ENCODE results near the gene AOC3.
"Not testable (repeated sequence)": the region's sequence is repeated elsewhere in the genome, so short reads cannot be mapped to it uniquely, and the experiment has no call there.

AOC3 gene

GRCh38 chr17:42866216-42866615, 15.2 kb downstream of the AOC3 start:
- no peak for DNase-seq (ENCODE audit: low read depth in 3 of 3, low spot score in 1 of 3)

DNA sequence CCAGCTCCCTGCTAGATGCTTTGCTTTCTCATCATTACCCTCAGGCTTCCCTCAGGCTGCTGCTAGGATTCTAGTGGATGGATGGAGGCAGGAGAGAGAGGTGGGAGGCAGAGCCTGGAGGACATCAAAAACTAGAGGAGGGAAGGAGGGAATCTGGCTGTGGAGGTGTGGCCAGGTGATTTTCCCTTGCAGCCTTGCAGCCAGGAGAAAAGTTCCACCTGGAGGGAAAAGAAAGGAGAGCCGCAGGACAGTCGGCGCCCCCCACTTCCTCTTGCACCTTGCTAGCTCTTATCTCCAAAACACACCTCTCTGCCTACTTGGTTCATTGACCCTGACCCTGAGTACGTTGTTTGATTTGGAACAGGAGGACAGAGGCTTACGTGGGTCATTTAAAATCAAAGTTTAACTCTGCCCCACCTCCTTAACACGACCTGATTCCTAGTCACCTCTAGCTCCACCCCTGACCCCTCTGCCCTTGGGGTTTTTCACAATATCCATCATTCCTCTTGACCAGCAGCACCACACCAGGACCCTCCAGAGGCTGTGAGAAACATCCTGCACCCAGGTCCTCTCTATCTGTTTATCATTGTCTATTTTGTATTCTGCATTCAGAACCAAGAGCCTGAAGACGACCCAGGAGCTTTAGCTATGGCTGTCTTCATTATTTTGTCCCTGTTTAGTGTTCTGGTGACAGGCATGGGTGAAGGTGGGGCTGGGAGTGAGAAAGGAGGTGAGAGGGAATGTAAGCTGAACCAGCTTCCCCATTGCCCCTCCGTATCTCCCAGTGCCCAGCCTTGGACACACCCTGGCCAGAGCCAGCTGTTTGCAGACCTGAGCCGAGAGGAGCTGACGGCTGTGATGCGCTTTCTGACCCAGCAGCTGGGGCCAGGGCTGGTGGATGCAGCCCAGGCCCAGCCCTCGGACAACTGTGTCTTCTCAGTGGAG, 15.9 kb downstream of the AOC3 start:
- DNase-seq (ENCODE audit: low read depth in 3 of 3, low spot score in 1 of 3), result no peak

DNA sequence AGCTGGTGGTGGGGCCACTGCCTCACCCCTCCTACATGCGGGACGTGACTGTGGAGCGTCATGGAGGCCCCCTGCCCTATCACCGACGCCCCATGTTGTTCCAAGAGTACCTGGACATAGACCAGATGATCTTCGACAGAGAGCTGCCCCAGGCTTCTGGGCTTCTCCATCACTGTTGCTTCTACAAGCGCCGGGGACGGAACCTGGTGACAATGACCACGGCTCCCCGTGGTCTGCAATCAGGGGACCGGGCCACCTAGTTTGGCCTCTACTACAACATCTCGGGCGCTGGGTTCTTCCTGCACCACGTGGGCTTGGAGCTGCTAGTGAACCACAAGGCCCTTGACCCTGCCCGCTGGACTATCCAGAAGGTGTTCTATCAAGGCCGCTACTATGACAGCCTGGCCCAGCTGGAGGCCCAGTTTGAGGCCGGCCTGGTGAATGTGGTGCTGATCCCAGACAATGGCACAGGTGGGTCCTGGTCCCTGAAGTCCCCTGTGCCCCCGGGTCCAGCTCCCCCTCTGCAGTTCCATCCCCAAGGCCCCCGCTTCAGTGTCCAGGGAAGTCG, 16.8 kb downstream of the AOC3 start:
- DNase-seq (ENCODE audit: low read depth in 3 of 3, low spot score in 1 of 3), result not testable (repeated sequence)

DNA sequence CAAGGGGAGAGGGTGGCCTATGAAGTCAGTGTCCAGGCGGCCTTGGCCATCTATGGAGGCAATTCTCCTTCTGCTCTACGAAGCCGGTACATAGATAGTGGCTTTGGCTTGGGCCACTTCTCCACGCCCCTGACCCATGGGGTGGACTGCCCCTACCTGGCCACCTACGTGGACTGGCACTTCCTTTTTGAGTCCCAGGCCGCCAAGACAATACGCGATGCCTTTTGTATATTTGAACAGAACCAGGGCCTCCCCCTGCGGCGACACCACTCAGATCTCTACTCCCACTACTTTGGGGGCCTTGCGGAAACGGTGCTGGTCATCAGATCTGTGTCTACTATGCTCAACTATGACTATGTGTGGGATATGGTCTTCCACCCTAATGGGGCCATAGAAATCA, 17.3 kb downstream of the AOC3 start:
- no peak for DNase-seq (ENCODE audit: low read depth in 3 of 3, low spot score in 1 of 3)

DNA sequence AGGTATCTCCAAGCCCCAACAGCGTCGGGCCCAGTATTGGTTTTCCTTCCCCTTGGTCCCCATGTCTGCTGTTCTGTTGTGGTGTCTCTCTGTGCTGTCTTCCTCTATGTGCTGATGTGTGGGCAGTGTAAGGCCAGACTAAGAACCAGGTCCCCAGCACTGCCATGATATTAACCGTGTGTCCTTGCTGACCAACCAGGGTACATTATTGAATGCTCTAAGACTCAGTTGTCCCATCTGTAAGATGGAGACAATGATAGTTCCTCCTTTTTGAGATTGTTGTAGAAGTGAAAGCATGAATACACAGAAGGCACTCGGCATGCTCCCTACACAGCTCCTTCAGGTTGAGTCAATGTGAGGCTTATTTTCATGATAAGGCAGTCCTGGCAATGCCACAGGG, 20.6 kb downstream of the AOC3 start:
- no peak for DNase-seq (ENCODE audit: low read depth in 3 of 3, low spot score in 1 of 3)

DNA sequence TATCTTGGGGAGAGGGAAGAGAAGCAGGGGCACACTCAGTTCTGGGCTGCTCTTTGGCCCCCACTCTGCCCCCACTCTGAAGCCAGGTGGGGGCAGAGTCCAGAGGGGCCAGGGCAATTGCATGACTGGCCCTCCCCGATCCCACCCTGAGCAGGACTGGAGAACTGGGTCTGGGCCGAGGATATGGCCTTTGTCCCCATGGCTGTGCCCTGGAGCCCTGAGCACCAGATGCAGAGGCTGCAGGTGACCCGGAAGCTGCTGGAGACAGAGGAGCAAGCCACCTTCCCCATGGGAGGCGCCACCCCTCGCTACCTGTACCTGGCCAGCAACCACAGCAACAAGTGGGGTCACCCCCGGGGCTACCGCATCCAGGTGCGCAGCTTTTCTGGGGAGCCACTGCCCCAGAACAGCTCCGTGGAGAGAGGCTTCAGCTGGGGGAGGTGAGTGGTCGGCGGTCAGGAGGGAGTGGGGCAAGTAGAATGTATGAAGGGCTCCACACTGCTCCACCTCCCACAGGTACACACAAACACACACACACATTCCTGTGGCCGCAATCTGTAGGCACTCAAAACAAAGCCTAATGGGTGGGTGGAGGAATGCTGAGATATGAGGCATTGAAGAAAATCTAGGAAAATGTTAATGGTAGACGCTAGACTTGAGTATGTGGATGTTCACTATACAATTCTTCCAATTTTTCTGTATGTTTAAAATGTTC, 21.4 kb downstream of the AOC3 start:
- no peak for DNase-seq (ENCODE audit: low read depth in 3 of 3, low spot score in 1 of 3)

DNA sequence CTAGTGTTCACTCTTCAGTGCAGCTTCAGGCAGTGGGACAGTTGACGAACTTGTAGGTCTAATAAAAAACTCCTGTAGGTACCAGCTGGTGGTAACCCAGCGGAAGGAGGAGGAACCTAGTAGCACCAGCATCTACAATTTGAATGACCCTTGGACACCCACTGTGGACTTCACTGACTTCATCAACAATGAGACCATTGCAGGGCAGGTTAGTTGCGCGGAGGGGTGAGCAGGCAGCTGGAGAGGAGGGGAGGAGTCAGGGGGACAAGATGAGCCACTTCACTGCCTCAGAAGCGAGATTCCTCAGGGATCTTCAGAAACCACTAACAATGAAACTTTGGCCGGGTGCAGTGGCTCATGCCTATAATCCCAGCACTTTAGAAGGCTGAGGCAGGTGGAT, 22.3 kb downstream of the AOC3 start:
- no peak for DNase-seq (ENCODE audit: low read depth in 3 of 3, low spot score in 1 of 3)

- DNase-seq (ENCODE audit: low read depth in 3 of 3, low spot score in 1 of 3), result not testable (repeated sequence)
Measured at GRCh38 chr17:42873932-42874695, 23.1 kb downstream of the AOC3 start.

DNA sequence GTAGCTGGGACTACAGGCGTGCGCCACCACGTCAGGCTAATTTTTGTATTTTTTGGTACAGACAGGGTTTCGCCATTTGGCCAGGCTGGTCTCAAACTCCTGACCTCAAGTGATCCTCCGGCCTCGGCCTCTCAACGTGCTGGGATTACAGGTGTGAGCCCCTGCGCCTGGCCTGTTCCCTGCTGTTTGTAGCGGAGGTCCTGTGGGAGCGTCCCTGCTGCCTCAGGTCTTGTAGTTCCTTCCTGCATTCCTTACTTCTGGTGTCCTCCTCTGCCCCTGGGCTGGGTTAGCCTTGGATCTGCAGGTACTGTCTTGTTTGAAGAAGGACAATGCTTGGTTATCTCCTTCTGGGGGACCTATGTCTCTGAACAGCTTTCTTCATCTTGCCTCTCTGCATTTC, 26.0 kb downstream of the AOC3 start:
- DNase-seq (ENCODE audit: low read depth in 3 of 3, low spot score in 1 of 3), result no peak

DNA sequence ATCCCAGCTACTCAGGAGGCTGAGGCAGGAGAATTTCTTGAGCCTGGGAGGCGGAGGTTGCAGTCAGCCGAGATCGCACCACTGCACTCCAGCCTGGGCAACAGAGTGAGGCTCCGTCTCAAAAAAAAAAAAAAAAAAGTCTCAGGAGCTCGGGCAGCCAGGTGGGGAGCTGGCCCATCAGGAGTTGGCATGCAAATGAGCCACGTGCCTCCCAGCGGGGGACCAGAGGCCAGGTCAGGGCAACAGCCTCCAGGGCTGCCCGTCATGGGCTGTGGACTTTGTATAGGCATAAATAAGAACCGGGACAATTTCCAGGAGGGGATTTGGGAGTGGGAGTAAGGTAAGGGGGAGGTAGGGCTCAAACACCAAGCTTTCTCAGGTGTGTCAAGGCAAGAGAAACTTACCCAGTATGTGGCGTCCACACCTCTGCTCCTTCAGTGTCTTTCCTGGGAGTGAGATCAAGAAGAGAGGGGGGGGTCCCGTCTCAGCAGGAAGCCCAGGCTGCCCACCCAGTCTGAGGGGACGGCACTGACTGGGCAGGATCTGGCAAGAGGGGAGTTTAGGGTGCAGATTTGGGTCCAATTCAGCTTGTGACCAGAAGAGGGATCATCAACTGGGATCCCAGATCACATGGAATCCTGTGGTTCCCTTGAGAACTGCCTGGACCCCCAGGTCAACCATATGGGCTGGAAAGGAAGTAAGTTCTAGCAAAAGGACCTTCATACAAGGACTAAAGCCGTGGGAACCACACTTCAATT, 27.3 kb downstream of the AOC3 start:
- no peak for DNase-seq (ENCODE audit: low read depth in 3 of 3, low spot score in 1 of 3)

- no peak for DNase-seq (ENCODE audit: low read depth in 3 of 3, low spot score in 1 of 3)
Measured at GRCh38 chr17:42878924-42879595, 28.1 kb downstream of the AOC3 start.

- DNase-seq (ENCODE audit: low read depth in 3 of 3, low spot score in 1 of 3), result no peak
Measured at GRCh38 chr17:42879596-42879985, 28.6 kb downstream of the AOC3 start.

DNA sequence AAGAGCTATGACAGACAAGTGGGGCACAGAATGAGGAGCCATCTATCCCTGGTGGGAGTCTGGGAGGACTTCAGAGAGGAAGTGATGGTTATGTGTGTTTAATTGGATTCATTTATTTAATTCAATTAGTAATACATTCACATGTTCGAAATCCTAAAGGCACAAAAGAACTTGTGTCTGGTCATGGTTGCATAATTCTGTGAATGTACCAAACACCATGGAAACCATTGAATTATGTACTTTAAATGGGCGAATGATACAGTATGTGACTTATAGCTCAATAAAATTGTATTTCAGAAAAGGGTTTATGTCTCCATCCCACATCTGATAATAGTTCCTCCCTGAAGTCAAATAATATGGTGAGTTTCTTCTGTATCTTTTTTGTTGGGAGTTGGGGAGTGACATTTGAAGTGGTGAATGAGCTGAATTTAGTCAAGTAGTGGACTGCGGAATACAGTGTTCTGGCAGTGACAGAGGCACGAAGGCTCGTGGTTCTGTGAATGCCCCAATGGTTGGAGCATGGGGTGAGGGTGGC, 29.8 kb downstream of the AOC3 start:
- DNase-seq (ENCODE audit: low read depth in 3 of 3, low spot score in 1 of 3), result no peak

DNA sequence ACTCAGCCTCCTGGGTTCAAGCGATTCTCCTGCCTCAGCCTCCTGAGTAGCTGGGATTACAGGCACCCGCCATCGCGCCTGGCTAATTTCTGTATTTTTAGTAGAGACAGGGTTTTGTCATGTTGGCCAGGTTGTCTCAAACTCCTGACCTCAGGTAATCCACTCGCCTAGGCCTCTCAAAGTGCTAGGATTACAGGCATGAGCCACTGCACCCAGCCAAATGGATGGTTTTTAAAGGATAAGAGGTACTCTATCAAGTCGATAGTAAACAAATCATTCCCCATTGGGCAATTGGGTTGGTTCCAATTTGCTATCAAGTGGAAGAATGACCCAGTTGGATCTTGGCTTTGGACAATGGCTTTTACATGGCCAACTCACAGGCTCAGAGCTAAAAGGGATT, 30.7 kb downstream of the AOC3 start:
- not testable (repeated sequence) for DNase-seq (ENCODE audit: low read depth in 3 of 3, low spot score in 1 of 3)

- no peak for DNase-seq (ENCODE audit: low read depth in 3 of 3, low spot score in 1 of 3)
Measured at GRCh38 chr17:42882166-42882565, 31.2 kb downstream of the AOC3 start.

DNA sequence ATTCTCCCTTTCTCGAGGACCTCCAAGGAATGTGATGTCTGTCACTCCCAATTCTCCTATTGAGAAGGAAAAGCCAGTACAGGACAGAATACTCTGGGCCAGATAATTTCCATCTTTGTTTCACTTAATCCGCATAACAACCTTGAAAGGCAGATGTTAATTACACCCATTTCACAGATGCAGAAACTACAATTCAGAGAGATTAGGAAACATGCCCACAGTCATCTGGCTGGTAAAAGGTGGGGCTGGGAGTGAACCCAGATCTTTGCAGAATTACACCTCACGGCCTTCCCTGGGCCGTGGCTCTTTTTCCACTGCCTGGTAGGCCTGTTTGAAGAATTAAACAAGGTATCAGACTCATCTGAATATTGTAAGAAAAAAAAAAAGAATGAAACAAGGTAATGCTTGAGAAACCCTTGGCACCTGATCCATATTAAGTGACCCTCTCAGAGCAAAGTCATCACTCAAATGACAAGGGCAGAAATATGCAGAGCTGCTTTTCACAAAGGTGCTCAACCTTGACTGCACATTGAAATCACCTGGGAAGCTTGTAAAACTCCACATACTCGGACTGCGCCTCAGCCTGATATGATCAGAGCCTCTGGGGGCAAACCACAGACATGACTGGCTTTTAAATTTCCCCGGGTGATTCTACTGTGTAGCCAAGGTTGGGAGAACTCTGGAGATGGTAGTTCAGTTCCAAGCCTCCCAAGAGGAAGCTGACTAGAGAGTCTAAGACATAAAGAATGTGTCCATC, 33.0 kb downstream of the AOC3 start:
- DNase-seq (ENCODE audit: low read depth in 3 of 3, low spot score in 1 of 3), result no peak

GRCh38 chr17:42885806-42886205, 34.8 kb downstream of the AOC3 start:
- not testable (repeated sequence) for DNase-seq (ENCODE audit: low read depth in 3 of 3, low spot score in 1 of 3)

DNA sequence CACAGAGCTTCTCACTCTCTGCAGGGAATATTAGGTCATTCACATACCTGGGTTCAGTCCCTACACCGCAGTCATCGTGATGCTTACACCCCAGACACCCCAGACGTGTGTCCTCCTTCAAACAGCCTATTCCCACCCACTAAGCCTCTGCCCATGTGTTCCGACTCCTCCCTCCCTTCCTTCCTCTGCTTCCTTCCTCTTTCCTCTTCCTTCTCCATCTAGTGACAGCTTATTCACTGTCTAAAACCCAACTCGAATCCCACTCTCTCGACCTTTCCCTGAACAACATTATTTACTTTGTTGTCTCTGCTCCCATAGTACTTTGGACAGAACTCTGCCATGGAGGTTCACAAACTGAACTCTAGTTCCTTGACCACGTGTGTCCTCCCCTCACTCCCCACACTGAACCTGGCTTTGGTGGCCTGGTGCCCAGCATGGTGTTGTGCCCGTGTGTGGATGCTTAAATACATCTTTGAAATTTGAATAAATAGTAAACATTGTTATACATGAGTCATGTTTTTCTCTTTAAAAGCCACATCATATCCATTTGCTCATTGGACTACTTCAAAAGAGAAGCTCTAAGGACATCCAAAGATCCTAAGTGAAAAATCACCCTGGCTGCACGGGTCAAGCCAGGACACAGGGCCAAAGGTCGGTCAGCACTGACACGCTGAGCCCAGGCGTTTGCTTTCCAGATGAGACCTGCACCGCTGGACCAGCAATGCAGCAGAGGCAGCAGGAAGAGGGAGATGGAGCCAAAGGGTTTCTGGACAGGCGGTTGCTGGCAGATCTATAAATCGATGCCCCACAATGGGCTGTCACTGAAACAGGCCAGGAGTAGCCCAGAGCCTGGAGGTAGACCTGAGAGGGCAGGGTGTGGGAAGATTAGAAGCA, 35.5 kb downstream of the AOC3 start:
- no peak for DNase-seq (ENCODE audit: low read depth in 3 of 3, low spot score in 1 of 3)
